Stimulated activated CD8-positive, alpha-beta memory T cell treated with anti-CD3 and anti-CD28 coated beads, Interleukin-4, amount 100 ng/mL, for 48 hours (primary cell): Measurements from ENCODE around the gene JUN.
"Not testable (repeated sequence)": the region's sequence is repeated elsewhere in the genome, so short reads cannot be mapped to it uniquely, and the experiment has no call there.

Source experiments
- DNase-seq: peaks from one replicate; pipeline ENCODE4 v3.0.0-alpha.2; 2020

Gene JUN

DNA sequence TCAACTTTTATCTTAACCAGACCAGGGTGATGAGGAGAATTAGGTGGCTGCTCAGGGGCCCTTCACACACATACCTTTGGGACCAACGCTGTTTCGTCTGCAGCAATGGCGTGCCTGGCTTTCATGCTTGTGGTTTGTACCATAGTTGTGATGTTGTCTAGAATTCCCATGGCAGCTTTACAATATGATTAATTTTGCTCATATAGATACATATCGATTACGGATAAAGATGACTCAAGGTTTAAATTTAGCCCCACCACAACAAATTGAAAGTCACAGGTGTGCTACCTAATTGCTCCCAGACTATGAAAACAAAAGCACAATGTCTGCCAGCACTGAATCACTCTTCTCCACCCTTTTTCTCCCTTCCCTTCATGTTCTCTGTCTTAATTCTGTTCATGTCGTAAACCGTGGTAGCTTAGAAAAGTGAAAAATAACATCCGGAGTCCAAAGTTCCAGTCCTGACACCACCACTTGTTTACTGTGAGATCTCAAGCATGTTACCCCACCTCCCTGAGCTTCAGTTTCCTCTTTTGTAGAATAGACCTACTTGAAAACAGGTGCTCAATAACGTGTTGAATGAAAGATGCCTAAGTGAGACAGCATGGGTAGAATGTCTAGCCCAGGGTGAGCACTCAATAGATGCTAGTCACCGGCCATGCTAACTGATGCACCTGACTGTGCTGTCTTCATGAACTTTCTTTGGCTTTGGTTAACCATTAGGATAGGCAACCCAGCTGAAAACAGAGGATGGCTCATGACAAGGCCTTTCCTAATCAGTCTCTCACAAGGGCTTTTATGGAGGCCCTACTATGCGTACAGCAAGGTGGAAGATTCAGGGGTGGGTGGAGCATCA lies 22.1 kb upstream of the JUN start:
- no peak for DNase-seq

DNA sequence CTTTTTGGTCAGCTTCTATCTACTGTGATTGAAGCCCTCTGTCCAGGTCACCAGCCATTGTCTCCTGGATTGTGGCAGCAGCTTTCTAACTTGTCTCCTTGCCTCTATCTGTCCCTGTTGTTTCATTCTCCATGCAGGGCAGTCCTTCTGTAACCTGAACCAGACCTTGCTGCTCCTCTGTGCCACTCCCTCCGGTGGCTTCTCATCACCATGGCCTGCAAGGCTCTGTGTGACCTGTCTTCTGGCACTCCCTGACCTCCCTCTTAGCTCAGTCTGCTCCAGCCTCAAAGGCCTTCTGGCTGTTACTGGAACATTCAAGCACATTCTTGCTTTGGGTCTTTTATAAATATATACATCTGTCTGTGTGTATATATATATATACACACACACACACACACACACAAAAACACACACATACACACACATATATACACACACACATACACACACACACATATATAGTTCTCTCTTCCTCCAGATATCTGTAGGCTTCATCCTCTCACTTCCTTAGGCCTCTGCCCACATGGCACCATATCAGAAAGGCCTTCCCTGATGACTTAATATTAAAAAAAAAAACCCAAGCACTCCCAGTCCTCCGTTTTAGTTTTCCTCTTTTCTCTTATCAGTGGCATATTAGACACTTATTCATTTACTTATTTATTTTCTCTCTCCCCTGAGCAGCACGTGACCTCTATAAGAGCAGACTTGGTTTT lies 21.2 kb upstream of the JUN start:
- no peak for DNase-seq

GRCh38 chr1:58803858-58804257 lies 20.0 kb upstream of the JUN start:
- DNase-seq: no peak

DNA sequence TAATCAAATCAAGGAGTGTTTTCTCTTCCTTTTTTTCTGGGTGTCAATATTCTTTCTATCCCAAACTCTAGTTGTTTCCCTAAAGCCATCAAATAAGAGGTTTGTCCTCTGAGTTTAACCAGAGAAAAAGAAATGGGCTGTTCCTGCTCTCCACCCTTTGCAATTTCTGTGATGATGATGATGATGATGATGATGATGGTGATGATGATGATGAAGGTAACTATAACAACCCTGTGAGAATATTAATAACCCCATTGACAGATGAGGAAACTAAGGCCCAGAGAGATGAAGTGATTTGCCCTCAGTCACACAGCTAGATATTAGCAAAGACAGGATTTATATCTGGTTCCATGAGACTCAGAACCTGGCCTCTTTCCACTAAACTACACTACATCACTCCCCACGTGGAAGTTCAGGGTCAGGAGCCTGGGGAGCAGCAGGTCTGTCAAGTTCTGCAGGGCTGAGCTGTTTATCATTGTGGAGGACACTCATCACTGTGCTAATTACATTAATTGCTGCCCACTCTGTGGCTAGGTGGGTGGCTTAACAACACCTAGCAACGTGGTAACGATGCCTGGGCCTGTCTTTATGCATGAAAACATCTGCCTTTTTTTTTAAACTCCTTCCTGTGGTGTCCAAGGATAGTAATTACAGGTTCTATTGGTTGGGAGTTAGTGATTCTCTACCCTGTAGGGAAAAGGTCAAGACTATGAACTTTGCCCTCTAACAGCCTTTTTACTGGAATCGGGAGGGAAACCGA lies 19.0 kb upstream of the JUN start:
- DNase-seq: no peak

DNA sequence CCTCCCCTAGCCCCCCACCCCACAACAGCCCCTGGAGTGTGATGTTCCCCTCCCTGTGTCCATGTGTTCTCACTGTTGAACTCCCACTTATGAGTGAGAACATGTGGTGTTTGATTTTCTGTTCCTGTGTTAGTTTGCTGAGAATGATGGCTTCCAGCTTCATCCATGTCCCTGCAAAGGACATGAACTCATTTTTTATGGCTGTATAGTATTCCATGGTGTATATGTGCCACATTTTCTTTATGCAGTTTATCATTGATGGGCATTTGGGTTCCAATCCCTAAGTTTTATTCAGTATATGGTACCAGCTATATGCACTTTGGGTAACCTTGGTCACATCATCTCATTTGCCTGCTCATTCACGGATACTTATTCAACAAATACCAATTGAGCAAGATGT lies 17.4 kb upstream of the JUN start:
- not testable (repeated sequence) for DNase-seq

GRCh38 chr1:58799650-58800049 lies 15.8 kb upstream of the JUN start:
- DNase-seq: no peak

GRCh38 chr1:58798910-58799442 lies 15.1 kb upstream of the JUN start:
- no peak for DNase-seq

GRCh38 chr1:58796416-58796815 lies 12.6 kb upstream of the JUN start:
- no peak for DNase-seq

DNA sequence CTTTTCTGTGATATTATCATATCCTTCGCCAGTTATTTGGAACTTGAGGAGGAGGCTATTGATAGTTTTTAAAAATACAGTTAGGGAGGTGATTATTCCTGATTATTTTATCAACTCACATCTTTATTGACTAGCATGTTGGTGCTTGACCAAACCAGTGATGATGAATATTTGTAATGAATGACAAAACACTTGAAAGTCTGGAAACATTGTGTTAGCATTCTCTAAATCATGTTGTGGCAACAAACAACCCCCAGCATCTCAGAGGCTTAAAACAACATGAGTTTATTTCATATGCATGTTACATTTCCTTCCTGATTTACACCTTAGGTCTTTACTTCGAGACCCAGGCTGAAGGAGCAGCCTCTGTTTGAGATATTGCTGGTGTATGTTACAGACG lies 10.7 kb upstream of the JUN start:
- no peak for DNase-seq

- no peak for DNase-seq
Observed at GRCh38 chr1:58792846-58793245, 9.0 kb upstream of the JUN start.

DNA sequence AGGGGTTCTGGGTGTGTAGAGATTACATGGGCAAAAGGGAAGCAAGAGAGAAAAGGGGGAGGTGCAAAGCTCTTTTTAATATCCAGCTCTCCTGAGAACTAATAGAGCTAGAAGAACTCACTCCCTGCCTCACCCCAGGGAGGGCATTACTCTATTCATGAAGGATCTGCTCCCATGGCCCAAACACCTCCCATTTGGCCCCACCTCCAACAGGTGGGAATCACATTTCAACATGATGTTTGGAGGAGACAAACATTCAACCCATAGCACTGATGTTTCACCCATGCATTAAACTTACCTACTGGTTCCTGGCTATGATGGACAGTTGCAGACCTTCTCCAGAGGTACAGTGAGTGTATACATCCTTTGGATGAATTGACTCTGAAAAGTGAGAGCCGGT lies 7.3 kb upstream of the JUN start:
- no peak for DNase-seq

GRCh38 chr1:58789996-58790660 lies 6.3 kb upstream of the JUN start:
- no peak for DNase-seq

- DNase-seq: no peak
Observed at GRCh38 chr1:58789322-58789856, 5.5 kb upstream of the JUN start.

DNA sequence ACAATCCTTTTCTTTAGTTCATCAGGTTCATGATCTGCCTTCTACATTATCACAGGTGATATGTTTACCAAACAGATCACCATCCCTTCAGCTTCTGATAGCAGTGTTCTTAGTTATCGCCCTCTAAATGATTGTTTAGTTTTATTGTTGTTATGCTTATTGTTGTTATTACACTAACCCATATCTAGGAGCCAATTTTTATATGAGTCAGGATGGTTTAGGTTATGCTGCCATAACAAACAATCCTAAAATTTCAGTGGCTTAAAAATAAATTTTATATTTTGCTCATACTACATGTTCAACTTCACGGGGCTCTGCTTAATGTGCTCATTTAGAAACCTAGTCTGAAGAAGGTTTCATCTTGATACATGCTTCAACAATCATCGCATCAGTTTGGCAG lies 4.4 kb upstream of the JUN start:
- DNase-seq: no peak

DNA sequence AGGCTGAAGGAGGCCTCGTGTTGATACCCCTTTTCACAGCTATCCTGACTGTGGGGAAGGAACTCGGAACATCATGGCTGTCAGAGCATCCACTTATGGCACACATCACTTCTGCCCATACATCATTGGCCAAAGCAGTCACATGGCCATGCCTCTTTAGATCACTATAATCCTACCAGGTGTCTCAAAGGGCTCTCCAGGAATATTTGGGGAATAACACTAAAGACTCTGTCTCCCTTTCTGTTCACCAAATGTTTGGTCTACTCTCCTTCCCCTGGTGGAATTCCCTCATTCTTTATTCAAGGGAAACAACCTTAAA lies 3.0 kb upstream of the JUN start:
- no peak for DNase-seq

DNA sequence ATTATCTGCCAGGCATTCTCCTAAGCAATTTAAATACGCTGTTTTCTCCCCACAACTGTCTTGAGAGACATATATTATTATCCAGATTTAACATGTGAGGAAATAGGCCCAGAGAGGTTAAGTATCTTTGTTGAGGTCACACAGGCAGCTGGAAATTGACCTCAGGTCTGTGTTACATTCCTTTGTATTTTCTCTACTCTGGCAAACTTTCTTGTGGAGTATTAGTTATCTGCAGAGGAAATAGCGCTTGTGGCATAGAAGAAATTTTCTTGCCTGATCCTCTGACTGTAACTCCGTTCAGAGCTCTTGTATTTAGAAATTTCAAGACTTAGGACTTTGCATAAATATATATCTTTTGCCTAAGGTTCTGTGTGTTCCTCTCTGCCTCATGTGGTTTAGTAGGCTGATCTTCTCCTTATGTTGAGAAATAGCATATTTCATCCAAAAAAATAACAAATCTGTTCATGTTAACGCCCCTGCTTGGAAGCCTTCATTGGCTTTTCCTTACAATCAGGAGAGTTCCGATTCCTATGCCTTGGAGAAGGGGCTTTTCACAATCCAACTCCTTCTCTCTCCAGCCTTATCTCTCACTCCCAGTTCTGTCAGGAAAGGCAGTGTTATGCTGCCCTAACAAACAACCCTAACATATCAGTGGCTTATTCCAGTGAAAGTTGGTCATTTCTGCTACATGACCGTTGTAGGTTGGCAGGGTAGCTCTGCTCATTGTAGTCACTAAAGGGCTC lies 2.5 kb upstream of the JUN start:
- no peak for DNase-seq

DNA sequence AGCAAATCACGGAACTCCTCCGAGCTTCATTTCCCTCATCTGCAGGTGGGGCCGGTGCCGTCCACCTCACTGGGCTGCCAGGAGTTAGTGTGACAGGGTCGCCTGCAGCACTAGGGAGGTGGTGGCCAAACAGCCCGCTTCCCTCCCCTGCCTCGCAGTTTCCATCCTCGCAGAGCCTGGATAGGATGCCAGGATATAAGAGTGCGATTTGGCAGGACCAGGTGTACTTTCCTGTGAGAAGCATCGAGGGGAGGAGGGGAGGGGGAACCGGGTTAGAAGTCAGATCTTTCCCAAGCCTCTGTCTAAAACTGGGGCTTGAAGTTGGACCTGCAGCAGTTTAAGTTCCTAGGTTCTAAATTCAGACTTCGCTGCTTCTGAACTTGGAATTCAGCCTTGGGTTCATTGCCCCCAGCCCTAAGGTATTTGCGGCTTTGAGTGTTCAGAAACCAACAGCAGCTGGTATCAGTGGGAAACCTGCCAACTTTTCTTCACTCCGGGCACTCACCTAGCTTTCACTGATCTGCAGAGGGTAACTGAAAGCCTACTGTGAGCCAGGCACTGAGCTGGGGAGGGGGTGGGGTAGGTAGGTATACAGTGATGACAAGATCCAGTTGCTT lies 1.7 kb upstream of the JUN start:
- peak; percentile 50 for DNase-seq

- peak; percentile 81 for DNase-seq
Observed at GRCh38 chr1:58784758-58785441, 1.1 kb upstream of the JUN start.

GRCh38 chr1:58783090-58783992 lies 506 bp downstream of the JUN start:
- DNase-seq: peak; percentile 62
